ENCODE data around the gene MTUS2. TPM values are rescaled to one million over a fixed set of nuclear protein-coding genes. Genes with fewer than 3 reads are reported as not detected.

The MTUS2 gene
- total and polyA plus RNA-seq, 2 of the 8 experiments (the other 6 are each of a cell fraction or from before 2014, with no cell fraction given) = 0.18 to 0.80 TPM

DNA sequence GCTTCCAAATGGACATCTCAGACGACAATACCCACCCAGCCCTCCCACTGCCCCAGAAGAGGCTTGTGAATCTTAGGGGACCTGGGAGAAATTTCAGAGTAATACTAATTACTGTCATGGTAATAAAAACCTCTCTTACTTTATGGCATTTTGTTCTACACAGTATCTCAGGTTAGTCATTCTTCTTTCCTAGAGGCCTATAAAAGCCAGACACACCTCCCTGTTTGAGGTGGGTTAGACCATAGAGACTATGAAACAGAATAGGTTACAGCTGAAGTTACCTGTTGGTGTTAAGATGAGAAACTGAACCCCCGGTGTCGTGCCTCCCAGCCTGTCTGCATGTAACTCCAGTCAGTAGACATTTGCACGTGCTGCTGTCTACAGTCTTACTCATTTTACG lies 661.5 kb downstream of the MTUS2 start:
- Histone ChIP-seq H3K27ac (ENCODE audit: low read depth, low read length) (no peak overlapping the region), H3K9ac (replicated peaks in 1 of 4; ENCODE audit: extremely low read depth in 1 of 4, low read depth in 3 of 4, low read length in 3 of 4) (no peak overlapping the region), H3K14ac (ENCODE audit: insufficient read length) (no peak overlapping the region), H3K79me1 (ENCODE audit: low read depth, low read length) (no peaks in the 10 kb centered on the region), H4K5ac (ENCODE audit: insufficient read length, low read depth, low read length) (no peak overlapping the region), H3K4me1 (replicated peaks in 1 of 4; ENCODE audit: control insufficient read depth in 3 of 4, insufficient read depth in 4 of 4, low read length in 3 of 4) (peaks cover 2 to 4% (median 3%) of the 10 kb centered on the region in 4 experiments; a peak in 5 of 7 replicates), H2BK5ac (ENCODE audit: low read depth, low read length) (no peak overlapping the region), H3K23me2 (ENCODE audit: low read depth, low read length) (no peaks in the 10 kb centered on the region), H3K4ac (replicated peaks; ENCODE audit: insufficient read length, low read depth, low read length) (no peak overlapping the region), H3K23ac (ENCODE audit: insufficient read length) (no peak overlapping the region), H3K56ac (replicated peaks; ENCODE audit: insufficient read length, low read depth, low read length) (no peak overlapping the region), H4K8ac (ENCODE audit: extremely low read depth, insufficient read depth, low read length) (no peak overlapping the region), H2AFZ (ENCODE audit: low read length) (no peak overlapping the region), H2BK15ac (ENCODE audit: low read length) (no peak overlapping the region), H4K20me1 (replicated peaks in 1 of 2; ENCODE audit: control insufficient read depth in 1 of 2, insufficient read depth in 2 of 2, low read length in 2 of 2) (no peaks in the 10 kb centered on the region), H2BK20ac (ENCODE audit: low read length) (no peak overlapping the region), H3K4me3 (ENCODE audit: extremely low read depth in 1 of 4, insufficient read depth in 2 of 4, low read depth in 3 of 4, low read length in 4 of 4) (no peak overlapping the region), H3K79me2 (ENCODE audit: control insufficient read depth in 1 of 2, insufficient read depth in 2 of 2, low read length in 2 of 2) (no peaks in the 10 kb centered on the region), H2BK120ac (replicated peaks; ENCODE audit: low read depth, low read length) (no peak overlapping the region), H3K9me3 (ENCODE audit: insufficient read depth in 2 of 2, low read depth in 1 of 2, low read length in 1 of 2) (no peaks in the 10 kb centered on the region), H2AK5ac (ENCODE audit: low read depth, low read length) (no peak overlapping the region), H3K4me2 (ENCODE audit: insufficient read depth in 1 of 2, low read depth in 2 of 2, low read length in 2 of 2) (no peak overlapping the region), H3K36me3 (ENCODE audit: control insufficient read depth in 2 of 4, insufficient read depth in 4 of 4, low read length in 3 of 4) (no peaks in the 10 kb centered on the region), H4K91ac (replicated peaks; ENCODE audit: insufficient read length, low read length) (no peak overlapping the region), H3K18ac (ENCODE audit: extremely low read depth, low read length) (no peak overlapping the region), H2BK12ac (ENCODE audit: low read depth, low read length) (no peak overlapping the region), H3K27me3 (replicated peaks in 1 of 4; ENCODE audit: control insufficient read depth in 3 of 4, extremely low read depth in 1 of 4, insufficient read depth in 3 of 4, low read length in 3 of 4) (no peaks in the 10 kb centered on the region)
- DNase-seq (ENCODE audit: low read depth in 1 of 2, low spot score in 2 of 2) = no peak
- no peak for FAIRE-seq
- ChIA-PET CTCF (ENCODE audit: partially characterized antibody) (interaction anchor here (0.8 to 3.5 kb wide), 4 partner anchors 9 to 33 kb away, joined by 3 to 25 read pairs (median 10); no protein-coding TSS in a partner anchor), POLR2A (ENCODE audit: partially characterized antibody) (no interaction called here)
- WGBS, 2 experiments (ENCODE audit: extremely low coverage in 1 of 2, insufficient coverage in 1 of 2, insufficient read length in 1 of 2, insufficient replicate concordance in 2 of 2, low coverage in 1 of 2, low lambda C conversion rate in 2 of 2, missing lambda C conversion rate in 1 of 2) = 87% methylated on average over 5 of the region's 5 CpGs; no CpG with 5 or more reads in 1 of the 2 experiments
- no peak for TF ChIP-seq CHD1 (IDR thresholded peaks at IDR 0.05; ENCODE audit: low read depth, low read length)
- no peak for TF ChIP-seq BRCA1 (IDR thresholded peaks at IDR 0.05; ENCODE audit: low read depth, low read length)
- TF ChIP-seq POLR2A (IDR thresholded peaks at IDR 0.05; ENCODE audit: control extremely low read depth in 1 of 2, low read depth in 2 of 2, low read length in 2 of 2) = no peak
- TF ChIP-seq YY1 (IDR thresholded peaks at IDR 0.05; ENCODE audit: low read depth, low read length) = no peak
- no peak for TF ChIP-seq POU5F1 (IDR thresholded peaks at IDR 0.05; ENCODE audit: low read depth, low read length)
- no peak for TF ChIP-seq NANOG (IDR thresholded peaks at IDR 0.05; ENCODE audit: insufficient read depth, low read depth, low read length, poor library complexity, severe bottlenecking)
